H1 (cell line): Measurements from ENCODE around the gene PACSIN2. TPM values are rescaled to one million over a fixed set of nuclear protein-coding genes. Genes with fewer than 3 reads are reported as not detected.

Experiments
- CTCF ChIA-PET: fragments of 300-600 bp; sonication (Branson Sonifier 250); formaldehyde crosslinking; loops from one replicate; lab custom pipeline; 2021; ENCODE audit not compliant: partially characterized antibody; lab: Charles Lee
- POLR2A ChIA-PET: fragments of 300-600 bp; sonication (Branson Sonifier 250); formaldehyde crosslinking; loops from one replicate; lab custom pipeline; 2021; ENCODE audit warnings: inconsistent platforms; ENCODE audit not compliant: partially characterized antibody; lab: Charles Lee
- DNase-seq, 2 experiments: peaks; one replicate each; pipeline versions ENCODE4 v3.0.0 to v3.0.0-alpha.2; 2010 to 2022; ENCODE audit warnings: low spot score in 2 of 2, low read depth in 1 of 2, mixed read lengths in 1 of 2
- FAIRE-seq: peaks from 2 replicates; lab custom pipeline; 2011; peaks lifted over from hg19 to GRCh38; lab: Jason Lieb, UNC
- H2AFZ ChIP-seq: 2 replicates; pipeline ENCODE4 v1.8.1; 2012; ENCODE audit warnings: low read length, inconsistent platforms
- H2AK5ac ChIP-seq: 2 replicates; pipeline ENCODE4 v1.6.1; 2013; ENCODE audit warnings: low read depth, low read length
- H2BK120ac ChIP-seq: replicated peaks from 2 replicates; pipeline ENCODE3; 2013; ENCODE audit warnings: low read depth, low read length, inconsistent platforms
- H2BK12ac ChIP-seq: 2 replicates; pipeline ENCODE4 v1.6.1; 2013; ENCODE audit warnings: low read depth, low read length
- H2BK15ac ChIP-seq: 2 replicates; pipeline ENCODE4 v1.6.1; 2013; ENCODE audit warnings: low read length
- H2BK20ac ChIP-seq: 2 replicates; pipeline ENCODE4 v1.6.1; 2013; ENCODE audit warnings: low read length
- H2BK5ac ChIP-seq: 2 replicates; pipeline ENCODE4 v1.6.1; 2013; ENCODE audit warnings: low read depth, low read length
- H3K14ac ChIP-seq: 2 replicates; pipeline ENCODE4 v1.6.1; 2013; ENCODE audit warnings: inconsistent platforms; ENCODE audit not compliant: insufficient read length
- H3K18ac ChIP-seq: 2 replicates; pipeline ENCODE4 v1.6.1; 2013; ENCODE audit warnings: low read length; ENCODE audit errors: extremely low read depth
- H3K23ac ChIP-seq: 2 replicates; pipeline ENCODE4 v1.6.1; 2013; ENCODE audit warnings: inconsistent platforms; ENCODE audit not compliant: insufficient read length
- H3K23me2 ChIP-seq: 2 replicates; pipeline ENCODE4 v1.6.1; 2013; ENCODE audit warnings: low read depth, low read length
- H3K27ac ChIP-seq: 2 replicates; pipeline ENCODE4 v1.6.1; 2011; ENCODE audit warnings: low read depth, low read length, inconsistent platforms
- H3K27me3 ChIP-seq, 4 experiments: replicated peaks in 1 of 4; 1 replicate in 1 of 4; 2 replicates in 3 of 4; pipeline versions ENCODE4 v1.6.1 to v1.8.1; 2011 to 2013; ENCODE audit warnings: low read length in 3 of 4, mild to moderate bottlenecking in 3 of 4, inconsistent platforms in 2 of 4, mixed read lengths in 2 of 4, moderate library complexity in 1 of 4; ENCODE audit not compliant: control insufficient read depth in 3 of 4, insufficient read depth in 3 of 4; ENCODE audit errors: extremely low read depth in 1 of 4
- H3K36me3 ChIP-seq, 4 experiments: 2 replicates each; pipeline versions ENCODE4 v1.6.1 to v1.8.1; 2011 to 2013; ENCODE audit warnings: mild to moderate bottlenecking in 4 of 4, low read length in 3 of 4, moderate library complexity in 2 of 4, control low read depth in 1 of 4, inconsistent platforms in 1 of 4; ENCODE audit not compliant: insufficient read depth in 4 of 4, control insufficient read depth in 2 of 4
- H3K4ac ChIP-seq: replicated peaks from 2 replicates; pipeline ENCODE3; 2013; ENCODE audit warnings: low read length, low read depth, mixed read lengths, inconsistent platforms; ENCODE audit not compliant: insufficient read length
- H3K4me1 ChIP-seq, 4 experiments: replicated peaks in 1 of 4; 1 replicate in 1 of 4; 2 replicates in 3 of 4; pipeline versions ENCODE4 v1.6.1 to v1.8.1; 2011 to 2013; ENCODE audit warnings: low read length in 3 of 4, inconsistent platforms in 2 of 4, mixed read lengths in 1 of 4; ENCODE audit not compliant: insufficient read depth in 4 of 4, control insufficient read depth in 3 of 4
- H3K4me2 ChIP-seq, 2 experiments: 2 replicates each; pipeline versions ENCODE4 v1.6.1 to v1.8.1; 2011 to 2013; ENCODE audit warnings: low read depth in 2 of 2, low read length in 2 of 2, control low read depth in 1 of 2, inconsistent platforms in 1 of 2, mild to moderate bottlenecking in 1 of 2; ENCODE audit not compliant: insufficient read depth in 1 of 2
- H3K4me3 ChIP-seq, 4 experiments: fragments of 200-600, 300-600 bp in 1 of 4; sonication (generic), shearing (Covaris generic), sonication (Bioruptor Twin) in 1 of 4; 2 replicates each; pipeline versions ENCODE4 v1.5.1 to v1.8.1; 2011 to 2016; ENCODE audit warnings: low read length in 4 of 4, low read depth in 3 of 4, control low read depth in 2 of 4, inconsistent platforms in 2 of 4, mild to moderate bottlenecking in 2 of 4, mixed read lengths in 1 of 4, moderate library complexity in 1 of 4; ENCODE audit not compliant: insufficient read depth in 2 of 4; ENCODE audit errors: extremely low read depth in 1 of 4
- H3K56ac ChIP-seq: replicated peaks from 2 replicates; pipeline ENCODE3; 2013; ENCODE audit warnings: low read depth, mild to moderate bottlenecking, mixed read lengths, low read length, inconsistent platforms; ENCODE audit not compliant: insufficient read length
- H3K79me1 ChIP-seq: 2 replicates; pipeline ENCODE4 v1.6.1; 2013; ENCODE audit warnings: low read depth, low read length, control low read depth
- H3K79me2 ChIP-seq, 2 experiments: 2 replicates each; pipeline versions ENCODE4 v1.6.1 to v1.8.1; 2012 to 2013; ENCODE audit warnings: low read length in 2 of 2, mild to moderate bottlenecking in 2 of 2, inconsistent platforms in 1 of 2; ENCODE audit not compliant: insufficient read depth in 2 of 2, control insufficient read depth in 1 of 2
- H3K9ac ChIP-seq, 4 experiments: replicated peaks in 1 of 4; 1 replicate in 1 of 4; 2 replicates in 3 of 4; pipeline versions ENCODE4 v1.6.1 to v1.8.1; 2011 to 2013; ENCODE audit warnings: low read depth in 3 of 4, low read length in 3 of 4, control low read depth in 2 of 4, mild to moderate bottlenecking in 2 of 4, moderate library complexity in 2 of 4, inconsistent platforms in 1 of 4; ENCODE audit errors: extremely low read depth in 1 of 4
- H3K9me3 ChIP-seq, 2 experiments: 2 replicates each; pipeline versions ENCODE4 v1.6.1 to v1.8.1; 2012 to 2013; ENCODE audit warnings: mild to moderate bottlenecking in 2 of 2, moderate library complexity in 2 of 2, control low read depth in 1 of 2, inconsistent platforms in 1 of 2, low read depth in 1 of 2, low read length in 1 of 2, mixed read lengths in 1 of 2; ENCODE audit not compliant: insufficient read depth in 2 of 2
- H4K20me1 ChIP-seq, 2 experiments: replicated peaks in 1 of 2; 2 replicates each; pipeline versions ENCODE3 to v1.8.1; 2011 to 2013; ENCODE audit warnings: inconsistent platforms in 2 of 2, low read length in 2 of 2, mild to moderate bottlenecking in 1 of 2; ENCODE audit not compliant: insufficient read depth in 2 of 2, control insufficient read depth in 1 of 2
- H4K5ac ChIP-seq: 2 replicates; pipeline ENCODE4 v1.6.1; 2013; ENCODE audit warnings: low read length, low read depth, mixed read lengths, inconsistent platforms; ENCODE audit not compliant: insufficient read length
- H4K8ac ChIP-seq: 2 replicates; pipeline ENCODE4 v1.8.0; 2013; ENCODE audit warnings: mild to moderate bottlenecking, moderate library complexity, low read length, inconsistent platforms; ENCODE audit not compliant: insufficient read depth; ENCODE audit errors: extremely low read depth
- H4K91ac ChIP-seq: replicated peaks from 2 replicates; pipeline ENCODE3; 2013; ENCODE audit warnings: low read length, mixed read lengths, inconsistent platforms; ENCODE audit not compliant: insufficient read length
- BRCA1 ChIP-seq: IDR thresholded peaks from 2 replicates; pipeline ENCODE4 v1.6.1; 2012; ENCODE audit warnings: low read depth, low read length, improper control_type of control experiment
- EZH2 ChIP-seq: fragments of 200-600 bp; sonication (generic); IDR thresholded peaks from 2 replicates; pipeline ENCODE4 v1.7.1; 2012; ENCODE audit warnings: low read depth, mild to moderate bottlenecking, moderate library complexity, low read length, inconsistent platforms; ENCODE audit not compliant: severe bottlenecking
- RBBP5 ChIP-seq: IDR thresholded peaks from 2 replicates; pipeline ENCODE4 v1.7.1; 2012; ENCODE audit warnings: low read depth, mild to moderate bottlenecking, inconsistent platforms, low read length, moderate library complexity, borderline replicate concordance
- SIN3A ChIP-seq, 2 experiments: IDR thresholded peaks in 1 of 2; conservative IDR thresholded peaks in 1 of 2; 2 replicates each; pipeline ENCODE4 v1.6.1; 2011 to 2012; ENCODE audit warnings: low read length in 2 of 2, improper control_type of control experiment in 1 of 2, low read depth in 1 of 2, mild to moderate bottlenecking in 1 of 2
- SP2 ChIP-seq: IDR thresholded peaks from 2 replicates; pipeline ENCODE4 v1.6.1; 2012; ENCODE audit warnings: mild to moderate bottlenecking, low read length, inconsistent platforms
- WGBS, 2 experiments: shearing (Covaris generic) in 1 of 2; methylation state at CpG; one replicate each; pipeline versions ENCODE4 v1.1.6 to v1.1.7; 2013 to 2015; ENCODE audit warnings: low lambda C conversion rate in 2 of 2, mixed read lengths in 2 of 2, inconsistent platforms in 1 of 2, low coverage in 1 of 2, missing lambda C conversion rate in 1 of 2; ENCODE audit not compliant: insufficient replicate concordance in 2 of 2, insufficient coverage in 1 of 2, insufficient read length in 1 of 2; ENCODE audit errors: extremely low coverage in 1 of 2, missing lambda C conversion rate in 1 of 2; 5-methylcytosine and 5-hydroxymethylcytosine counted together
- polyA plus RNA-seq, 7 experiments: library from polyadenylated mRNA; depleted of rRNA in 3 of 7; stranded (reverse) in 5 of 7; unstranded in 2 of 7; fragments of >200 nt in 5 of 7; fragments of 200-250 nt in 2 of 7; gene quantifications; 1 replicate in 5 of 7; 2 replicates in 1 of 7; 4 replicates in 1 of 7; pipeline versions ENCODE4 v1.2.1 to v1.2.3, GENCODE V29; 2011 to 2013; ENCODE audit warnings: missing spikeins in 2 of 7, mixed read lengths in 2 of 7
- total RNA-seq: library from RNA; stranded (reverse); fragmentation: NEBNext Ultra II Directional; extraction: Animal tissue kit (Norgen Biotek cat#: 25700); gene quantifications from 2 replicates; pipeline ENCODE4 v1.2.1, GENCODE V29; 2021
- TF ChIP-seq, protein P1 (sequence below), 3 experiments: IDR thresholded peaks; 1 replicate in 2 of 3; 2 replicates in 1 of 3; pipeline versions ENCODE4 v1.5.1 to v1.6.1; 2011; ENCODE audit warnings: low read length in 3 of 3, mild to moderate bottlenecking in 3 of 3, inconsistent platforms in 2 of 3, low read depth in 1 of 3, moderate library complexity in 1 of 3; ENCODE audit not compliant: insufficient read depth in 1 of 3; ENCODE audit errors: control extremely low read depth in 1 of 3

Gene PACSIN2
- total and polyA plus RNA-seq, 2 of the 8 experiments (the other 6 are each of a cell fraction or from before 2014, with no cell fraction given) = 44.8 to 64.2 TPM

DNA sequence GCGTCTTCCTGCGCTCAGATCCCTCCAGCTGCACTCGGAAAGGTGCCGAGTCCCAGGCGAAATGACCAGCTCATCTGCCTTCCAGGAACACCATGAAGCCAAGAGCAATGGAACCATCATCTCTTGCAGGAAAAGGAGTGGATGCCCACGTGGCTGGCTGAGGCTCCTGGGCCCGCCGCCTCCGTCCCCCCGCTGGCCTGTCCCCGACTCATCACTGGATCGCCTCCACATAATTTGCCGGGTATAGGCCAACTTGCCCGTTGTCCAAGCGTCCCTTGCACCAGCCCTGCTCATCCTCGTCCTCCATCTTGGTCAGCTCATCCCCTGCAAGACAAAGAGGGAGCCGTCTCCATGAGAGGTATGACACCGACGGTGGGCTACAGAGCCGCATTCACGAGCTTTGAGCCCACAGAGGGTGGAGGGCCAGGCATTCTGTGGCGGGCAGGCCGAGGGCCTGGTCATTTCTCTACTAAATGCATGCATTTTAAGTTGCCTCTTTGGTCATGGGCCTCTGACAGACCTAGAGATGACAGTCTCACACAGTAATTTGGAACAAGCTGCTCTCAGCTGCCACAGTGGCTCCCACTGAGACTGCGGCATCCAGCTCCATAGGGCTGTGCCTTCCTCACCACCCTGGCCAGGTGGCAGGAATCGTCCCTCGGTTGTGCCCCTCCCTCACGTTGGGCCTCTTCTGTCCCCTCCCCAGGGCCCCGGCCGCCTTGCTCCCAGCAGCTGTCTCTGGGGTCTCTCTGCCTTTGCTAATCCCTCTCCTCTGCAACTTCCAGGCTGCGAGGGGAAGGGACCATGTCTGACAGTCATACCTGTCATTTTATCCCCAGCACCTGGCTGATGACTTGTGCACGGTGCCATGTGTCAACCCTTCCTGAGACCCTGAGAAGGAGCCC is 143.6 kb downstream of the PACSIN2 start:
- FAIRE-seq (no peak), DNase-seq (no peak)
- Histone ChIP-seq H2BK120ac (no peak overlapping the region), H3K4me1 (no peaks in the 10 kb centered on the region), H2AFZ (no peak overlapping the region), H3K4me2 (no peak overlapping the region), H3K27me3 (no peaks in the 10 kb centered on the region), H4K5ac (no peak overlapping the region), H2AK5ac (no peak overlapping the region), H3K23ac (no peak overlapping the region), H3K27ac (no peak overlapping the region), H4K8ac (no peak overlapping the region), H3K9me3 (no peaks in the 10 kb centered on the region), H4K91ac (no peak overlapping the region), H3K4me3 (no peak overlapping the region), H2BK12ac (no peak overlapping the region), H3K4ac (no peak overlapping the region), H3K36me3 (peaks cover 6 to 18% (median 13%) of the 10 kb centered on the region in 4 experiments; a peak in 6 of 8 replicates), H3K9ac (no peak overlapping the region), H3K79me2 (no peaks in the 10 kb centered on the region), H2BK15ac (no peak overlapping the region), H2BK5ac (no peak overlapping the region), H3K18ac (no peak overlapping the region), H4K20me1 (peaks cover 0 to 8% of the 10 kb centered on the region in 2 experiments), H3K14ac (no peak overlapping the region), H3K23me2 (no peaks in the 10 kb centered on the region), H3K56ac (no peak overlapping the region), H2BK20ac (no peak overlapping the region), H3K79me1 (no peaks in the 10 kb centered on the region; the same call in 1 of the 2 replicates)
- CTCF ChIA-PET = interaction anchor here (0.5 to 2.1 kb wide), 7 partner anchors 10 to 182 kb away, joined by 3 to 18 read pairs (median 3); no protein-coding TSS in a partner anchor
- 89% methylated on average over 26 of the region's 31 CpGs; no CpG with 5 or more reads in 1 of the 2 experiments for WGBS, 2 experiments
- POLR2A ChIA-PET = no interaction called here
- TF ChIP-seq, protein P1, sequence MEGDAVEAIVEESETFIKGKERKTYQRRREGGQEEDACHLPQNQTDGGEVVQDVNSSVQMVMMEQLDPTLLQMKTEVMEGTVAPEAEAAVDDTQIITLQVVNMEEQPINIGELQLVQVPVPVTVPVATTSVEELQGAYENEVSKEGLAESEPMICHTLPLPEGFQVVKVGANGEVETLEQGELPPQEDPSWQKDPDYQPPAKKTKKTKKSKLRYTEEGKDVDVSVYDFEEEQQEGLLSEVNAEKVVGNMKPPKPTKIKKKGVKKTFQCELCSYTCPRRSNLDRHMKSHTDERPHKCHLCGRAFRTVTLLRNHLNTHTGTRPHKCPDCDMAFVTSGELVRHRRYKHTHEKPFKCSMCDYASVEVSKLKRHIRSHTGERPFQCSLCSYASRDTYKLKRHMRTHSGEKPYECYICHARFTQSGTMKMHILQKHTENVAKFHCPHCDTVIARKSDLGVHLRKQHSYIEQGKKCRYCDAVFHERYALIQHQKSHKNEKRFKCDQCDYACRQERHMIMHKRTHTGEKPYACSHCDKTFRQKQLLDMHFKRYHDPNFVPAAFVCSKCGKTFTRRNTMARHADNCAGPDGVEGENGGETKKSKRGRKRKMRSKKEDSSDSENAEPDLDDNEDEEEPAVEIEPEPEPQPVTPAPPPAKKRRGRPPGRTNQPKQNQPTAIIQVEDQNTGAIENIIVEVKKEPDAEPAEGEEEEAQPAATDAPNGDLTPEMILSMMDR (IDR thresholded peaks at IDR 0.05; ENCODE audit: control extremely low read depth in 1 of 3, insufficient read depth in 1 of 3, low read depth in 1 of 3, low read length in 3 of 3) = no peak
- TF ChIP-seq EZH2 (no peak), BRCA1 (no peak), SP2 (no peak), SIN3A (conservative IDR thresholded peaks at IDR 0.05 in 1 of 2, IDR thresholded peaks at IDR 0.05 in 1 of 2; ENCODE audit: low read depth in 1 of 2, low read length in 2 of 2) (no peak), RBBP5 (no peak)
